ENCODE data around the gene HP.
A peak's percentile ranks its signal among the peaks of the same experiment; 100 is the strongest.

HP gene

DNA sequence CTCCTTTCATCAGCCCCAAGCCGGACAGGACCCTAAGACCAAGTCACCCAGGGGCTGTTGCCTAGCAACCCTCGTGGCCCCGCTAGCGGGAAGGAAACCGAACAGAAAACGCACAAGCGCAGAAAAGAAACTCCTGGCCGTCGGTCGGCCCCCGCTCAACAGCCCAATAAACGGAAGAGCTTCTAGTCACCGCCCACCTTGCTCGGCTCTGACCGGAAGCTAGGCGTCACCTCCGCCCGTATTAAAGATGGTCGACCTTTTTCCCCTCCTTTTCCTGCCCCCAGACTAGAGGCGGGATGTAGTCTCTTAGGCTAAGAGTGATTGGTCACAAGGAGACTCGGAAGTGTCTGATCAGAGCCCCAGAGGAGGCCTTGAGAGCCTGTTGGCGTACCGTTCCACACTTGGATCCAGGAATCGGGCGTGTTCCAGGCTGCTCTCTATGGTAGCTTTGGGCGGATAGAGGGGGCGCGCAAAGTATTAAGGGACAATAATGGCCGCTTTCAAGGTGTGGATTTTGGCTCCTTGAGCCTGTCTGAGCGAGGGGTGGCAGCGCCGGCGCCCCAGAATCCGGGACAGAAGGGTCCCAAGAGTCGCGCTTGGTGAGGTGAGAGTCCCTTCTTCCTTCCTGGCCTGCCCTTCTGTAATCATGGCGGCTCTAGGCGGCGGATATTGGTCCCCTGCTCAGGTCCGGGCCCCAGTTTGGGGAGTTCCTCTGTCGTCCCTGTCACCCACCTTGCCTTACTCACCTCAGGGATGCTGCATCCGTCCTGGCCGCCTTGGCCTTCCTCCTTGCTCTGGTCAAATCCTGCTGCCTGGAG lies 39.4 kb downstream of the HP start, which contains the start of the genes DHX38 and TXNL4B:
DHX38 (plus strand) TSS at position 400 of the 818 bp plus-strand sequence. CDS start 2,311 bp downstream, outside the sequence.
TXNL4B (minus strand) TSS at position 173 of the 818 bp plus-strand sequence. CDS start 2,871 bp downstream, outside the sequence.
- peak; percentile 87 for DNase-seq

DNA sequence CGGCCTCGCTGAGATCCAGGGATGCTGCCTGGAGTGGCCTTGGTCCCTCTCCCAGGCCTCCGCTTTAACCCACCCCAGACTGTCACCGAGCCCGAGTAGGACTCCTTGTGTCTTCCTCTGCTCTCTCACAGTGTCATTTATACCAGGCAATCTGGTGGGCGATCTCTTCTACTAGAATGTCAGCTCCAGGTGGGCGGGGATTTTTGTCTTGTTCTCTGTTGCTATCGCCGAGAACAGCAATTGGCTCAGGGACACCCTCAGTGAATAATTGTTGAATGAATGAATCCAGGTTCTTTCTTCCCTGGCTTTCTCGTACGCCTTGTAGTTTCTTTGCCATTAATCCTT lies 39.9 kb downstream of the HP start:
- DNase-seq: no peak

DNA sequence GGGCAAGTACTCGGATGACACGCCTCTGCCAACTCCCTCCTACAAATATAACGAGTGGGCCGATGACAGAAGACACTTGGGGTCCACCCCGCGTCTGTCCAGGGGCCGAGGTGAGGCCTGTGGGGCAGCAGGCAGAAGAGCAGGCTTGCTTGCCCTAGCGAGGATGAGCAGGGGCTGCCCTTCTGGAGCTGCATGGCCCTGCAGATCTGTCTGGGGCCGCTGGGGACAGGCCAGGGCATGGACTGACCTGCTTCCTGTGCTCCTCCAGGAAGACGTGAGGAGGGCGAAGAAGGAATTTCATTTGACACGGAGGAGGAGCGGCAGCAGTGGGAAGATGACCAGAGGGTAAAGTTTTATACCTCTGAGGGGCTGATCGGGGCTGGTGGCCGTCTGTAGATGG lies 44.6 kb downstream of the HP start:
- no peak for DNase-seq

DNA sequence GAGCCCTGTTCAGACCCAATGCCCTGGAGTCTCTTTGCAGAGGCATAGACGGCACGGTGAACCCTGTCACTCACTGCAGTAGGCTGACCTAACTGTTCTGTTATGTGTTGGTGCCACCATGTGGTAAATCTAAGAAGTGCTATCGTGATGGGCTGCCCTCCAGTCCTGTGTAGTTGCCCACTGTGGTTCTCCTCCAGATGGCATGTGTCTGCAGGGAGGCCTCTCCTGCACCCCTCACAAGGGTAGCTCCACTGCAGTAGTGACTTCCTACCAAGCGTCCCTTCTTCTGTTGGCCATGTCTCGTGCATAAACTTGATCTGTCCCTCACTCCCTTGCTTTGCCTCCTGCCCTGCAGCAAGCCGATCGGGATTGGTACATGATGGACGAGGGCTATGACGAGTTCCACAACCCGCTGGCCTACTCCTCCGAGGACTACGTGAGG lies 45.1 kb downstream of the HP start:
- no peak for DNase-seq

DNA sequence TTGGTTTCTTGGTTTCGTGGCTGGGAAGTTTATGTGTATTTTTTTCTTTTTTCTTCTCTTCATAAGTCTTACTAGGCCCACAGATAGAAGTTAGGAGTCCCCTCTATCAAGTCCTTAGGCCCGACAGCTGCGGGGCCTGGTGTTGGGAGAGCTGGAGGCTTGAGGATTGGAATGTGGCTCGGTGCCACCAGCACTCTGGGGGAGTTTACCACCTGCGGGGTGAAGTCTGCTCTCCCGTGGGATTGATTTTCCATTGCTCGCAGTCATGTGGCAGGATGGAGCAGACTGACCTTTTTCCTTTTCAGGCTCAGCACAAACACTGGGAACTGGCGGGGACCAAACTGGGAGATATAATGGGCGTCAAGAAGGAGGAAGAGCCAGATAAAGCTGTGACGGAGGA lies 46.9 kb downstream of the HP start:
- DNase-seq: no peak

DNA sequence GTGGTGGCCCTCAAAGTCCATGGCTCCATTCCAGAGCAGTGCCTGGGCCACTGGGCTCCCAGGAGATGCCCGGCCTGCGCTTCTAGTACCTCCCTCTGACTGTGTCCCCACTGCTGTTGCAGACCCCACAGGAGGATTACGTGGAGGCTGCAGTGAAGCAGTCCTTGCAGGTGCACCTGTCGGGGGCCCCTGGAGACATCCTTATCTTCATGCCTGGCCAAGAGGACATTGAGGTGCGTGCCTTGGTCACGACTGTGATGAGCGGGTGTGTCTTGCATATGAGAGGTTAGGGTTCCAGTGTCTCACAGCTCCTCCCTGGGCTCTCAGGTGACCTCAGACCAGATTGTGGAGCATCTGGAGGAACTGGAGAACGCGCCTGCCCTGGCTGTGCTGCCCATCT lies 50.6 kb downstream of the HP start:
- DNase-seq: no peak

DNA sequence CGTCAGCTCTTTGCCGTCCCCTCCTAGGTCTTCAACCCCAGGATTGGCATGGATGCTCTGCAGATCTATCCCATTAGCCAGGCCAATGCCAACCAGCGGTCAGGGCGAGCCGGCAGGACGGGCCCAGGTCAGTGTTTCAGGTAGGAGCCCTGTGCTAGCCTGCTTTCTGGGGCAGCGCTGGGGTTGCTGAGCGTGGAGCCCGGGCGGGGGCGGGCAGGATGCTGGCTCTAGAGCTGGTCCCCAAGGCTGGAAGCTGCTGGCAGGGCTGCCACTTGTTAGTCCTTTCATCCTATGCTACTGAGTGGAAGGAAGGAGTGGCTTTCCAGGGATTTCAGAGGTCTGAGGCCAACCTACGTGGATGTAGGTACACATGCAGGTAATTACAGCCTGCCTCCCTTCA lies 51.7 kb downstream of the HP start:
- DNase-seq: no peak

DNA sequence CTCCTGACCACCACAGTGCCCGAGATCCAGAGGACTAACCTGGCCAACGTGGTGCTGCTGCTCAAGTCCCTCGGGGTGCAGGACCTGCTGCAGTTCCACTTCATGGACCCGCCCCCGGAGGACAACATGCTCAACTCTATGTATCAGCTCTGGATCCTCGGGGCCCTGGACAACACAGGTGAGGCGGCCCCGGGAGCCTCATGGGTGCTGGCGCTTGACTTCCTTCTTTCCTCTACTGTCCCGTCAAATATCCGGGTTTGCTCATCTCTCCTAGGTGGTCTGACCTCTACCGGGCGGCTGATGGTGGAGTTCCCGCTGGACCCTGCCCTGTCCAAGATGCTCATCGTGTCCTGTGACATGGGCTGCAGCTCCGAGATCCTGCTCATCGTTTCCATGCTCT lies 53.1 kb downstream of the HP start:
- no peak for DNase-seq

DNA sequence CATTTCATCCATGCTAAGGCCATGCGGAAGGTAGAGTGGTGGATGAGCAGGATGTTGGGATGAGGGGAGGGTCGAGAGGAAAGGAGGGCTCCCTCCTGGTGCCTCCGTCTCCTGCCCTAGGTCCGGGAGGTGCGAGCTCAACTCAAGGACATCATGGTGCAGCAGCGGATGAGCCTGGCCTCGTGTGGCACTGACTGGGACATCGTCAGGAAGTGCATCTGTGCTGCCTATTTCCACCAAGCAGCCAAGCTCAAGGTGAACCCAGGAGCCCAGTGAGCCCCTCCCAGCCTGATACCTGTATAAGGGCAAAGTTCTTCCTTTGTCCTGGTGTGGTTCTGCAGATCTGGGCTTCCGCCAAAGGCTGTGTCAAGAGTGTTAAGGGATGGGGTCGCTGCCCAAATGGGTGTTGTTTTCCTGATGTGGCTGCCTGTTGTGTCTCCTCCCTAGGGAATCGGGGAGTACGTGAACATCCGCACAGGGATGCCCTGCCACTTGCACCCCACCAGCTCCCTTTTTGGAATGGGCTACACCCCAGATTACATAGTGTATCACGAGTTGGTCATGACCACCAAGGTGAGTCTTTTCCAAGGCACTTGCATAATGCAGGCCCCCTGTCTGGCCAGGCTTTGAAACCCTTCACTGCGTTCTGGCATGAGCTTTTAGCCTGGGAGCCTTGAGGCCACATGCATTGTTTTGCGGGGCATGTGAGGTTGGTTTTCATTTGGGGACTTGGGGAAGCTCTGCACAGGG lies 54.2 kb downstream of the HP start:
- DNase-seq: no peak

DNA sequence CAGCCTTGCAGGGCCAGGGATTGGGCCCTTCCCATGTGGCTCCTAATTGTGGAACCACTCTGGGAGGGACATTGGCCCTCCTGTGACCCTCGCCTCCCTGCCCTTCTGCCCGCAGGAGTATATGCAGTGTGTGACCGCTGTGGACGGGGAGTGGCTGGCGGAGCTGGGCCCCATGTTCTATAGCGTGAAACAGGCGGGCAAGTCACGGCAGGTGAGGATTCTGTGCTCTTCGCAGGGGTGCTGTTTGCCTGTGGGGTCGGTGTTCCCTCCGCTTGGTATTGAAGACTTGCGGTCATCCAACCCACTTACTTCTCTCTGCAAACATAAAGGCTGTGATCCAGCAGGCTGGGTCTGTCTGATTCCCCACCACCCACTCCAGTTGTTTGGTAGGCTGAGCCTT lies 55.0 kb downstream of the HP start:
- DNase-seq: no peak

DNA sequence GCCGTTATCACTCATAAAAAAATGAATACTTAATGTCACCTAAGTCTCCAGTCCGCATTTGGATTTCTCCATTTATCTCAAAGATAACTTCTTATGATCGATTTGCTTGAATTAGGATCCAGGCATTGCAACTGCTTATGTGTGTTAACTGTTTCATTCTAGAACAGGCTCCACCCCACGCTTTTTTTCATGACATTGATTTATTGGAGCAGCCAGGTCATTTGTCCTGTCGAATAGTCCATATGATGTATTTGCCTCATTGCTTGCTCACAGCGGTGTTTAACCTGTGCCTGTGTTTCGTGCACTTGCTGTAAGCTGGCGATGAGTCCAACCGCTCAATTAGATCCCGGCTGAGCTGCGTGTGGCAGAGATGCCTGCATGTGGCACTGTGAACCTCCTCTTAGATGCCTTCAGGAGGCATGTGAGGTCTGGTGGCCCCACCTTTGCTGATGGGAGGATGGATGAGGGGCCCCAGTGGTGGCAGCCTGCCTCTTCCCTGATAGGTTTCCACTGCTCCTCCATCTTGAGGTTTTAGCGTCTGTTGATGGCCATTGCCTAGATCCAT lies 55.7 kb downstream of the HP start:
- no peak for DNase-seq
